Measurements from ENCODE around the gene RAB3C.

RAB3C gene

DNA sequence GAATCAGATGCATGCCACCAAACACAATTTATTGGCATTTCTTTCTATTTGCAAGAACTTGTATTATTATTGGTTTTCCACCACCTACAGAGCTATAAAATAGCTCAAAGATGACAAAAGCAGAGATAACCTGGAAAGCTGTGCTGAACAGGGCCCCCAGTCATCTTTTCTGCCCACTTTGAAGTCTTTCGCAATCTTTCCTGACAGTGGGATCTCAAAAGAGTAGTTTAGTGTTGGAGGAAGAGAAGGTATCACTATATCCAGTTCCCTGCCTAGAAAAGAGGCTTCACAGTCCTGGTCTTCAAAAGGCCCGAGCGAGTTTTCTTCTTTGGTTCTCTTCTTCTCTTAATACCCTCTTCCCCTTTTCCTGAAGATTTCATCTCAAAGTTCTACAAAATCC, 231.0 kb downstream of the RAB3C start:
- TF ChIP-seq, protein P1, sequence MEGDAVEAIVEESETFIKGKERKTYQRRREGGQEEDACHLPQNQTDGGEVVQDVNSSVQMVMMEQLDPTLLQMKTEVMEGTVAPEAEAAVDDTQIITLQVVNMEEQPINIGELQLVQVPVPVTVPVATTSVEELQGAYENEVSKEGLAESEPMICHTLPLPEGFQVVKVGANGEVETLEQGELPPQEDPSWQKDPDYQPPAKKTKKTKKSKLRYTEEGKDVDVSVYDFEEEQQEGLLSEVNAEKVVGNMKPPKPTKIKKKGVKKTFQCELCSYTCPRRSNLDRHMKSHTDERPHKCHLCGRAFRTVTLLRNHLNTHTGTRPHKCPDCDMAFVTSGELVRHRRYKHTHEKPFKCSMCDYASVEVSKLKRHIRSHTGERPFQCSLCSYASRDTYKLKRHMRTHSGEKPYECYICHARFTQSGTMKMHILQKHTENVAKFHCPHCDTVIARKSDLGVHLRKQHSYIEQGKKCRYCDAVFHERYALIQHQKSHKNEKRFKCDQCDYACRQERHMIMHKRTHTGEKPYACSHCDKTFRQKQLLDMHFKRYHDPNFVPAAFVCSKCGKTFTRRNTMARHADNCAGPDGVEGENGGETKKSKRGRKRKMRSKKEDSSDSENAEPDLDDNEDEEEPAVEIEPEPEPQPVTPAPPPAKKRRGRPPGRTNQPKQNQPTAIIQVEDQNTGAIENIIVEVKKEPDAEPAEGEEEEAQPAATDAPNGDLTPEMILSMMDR (conservative IDR thresholded peaks at IDR 0.05), result no peak
- TF ChIP-seq ZFX (IDR thresholded peaks at IDR 0.05), result no peak
- no peak overlapping the region for H3K27ac ChIP-seq

DNA sequence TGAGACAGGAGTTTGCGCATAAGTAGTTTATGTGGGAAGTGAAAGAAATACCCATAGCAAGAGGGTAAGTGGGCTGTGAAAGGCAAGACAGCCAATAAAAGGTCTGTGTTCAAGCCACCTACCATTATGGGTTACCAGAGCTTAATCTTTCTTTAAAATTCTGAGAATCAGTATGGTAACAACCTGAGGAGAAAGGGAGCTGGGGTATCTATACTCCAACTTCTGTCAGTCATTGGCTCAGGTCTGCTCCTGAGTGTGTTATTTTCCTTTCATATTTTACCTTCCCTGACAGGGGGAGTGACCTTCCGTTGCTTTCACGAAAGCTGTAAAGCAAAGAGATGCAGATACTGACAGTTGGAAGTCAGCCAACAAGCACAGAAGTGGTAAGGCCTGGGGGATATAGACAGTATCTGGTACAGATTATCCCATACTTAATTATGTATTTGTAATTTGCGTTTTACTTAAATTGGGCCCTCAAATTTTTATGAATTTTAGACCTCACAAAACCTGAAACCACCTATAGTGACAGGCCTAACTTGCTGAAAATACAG, 233.4 kb downstream of the RAB3C start:
- TF ChIP-seq, protein P1 (conservative IDR thresholded peaks at IDR 0.05), result no peak
- TF ChIP-seq ZFX (IDR thresholded peaks at IDR 0.05), result no peak
- H3K27ac ChIP-seq, result no peak overlapping the region

DNA sequence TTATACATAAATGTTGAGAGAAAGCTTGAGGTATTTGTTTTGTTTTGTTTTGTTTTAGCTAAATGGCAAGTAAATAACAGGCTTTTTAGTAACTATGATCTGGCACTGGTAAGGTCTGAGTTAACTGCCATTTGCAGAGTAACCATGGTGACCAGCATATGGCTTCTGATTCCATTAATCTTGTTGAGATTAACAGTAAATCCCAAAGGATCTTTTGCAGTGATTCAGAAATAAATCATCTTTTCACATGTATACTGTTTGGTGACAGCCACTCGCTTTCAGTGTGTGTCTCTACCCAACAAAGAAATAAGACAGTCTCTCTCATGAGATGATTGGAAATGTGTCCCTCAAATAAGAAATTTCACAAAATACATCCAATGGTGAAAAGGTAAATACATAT, 235.6 kb downstream of the RAB3C start:
- no peak overlapping the region for H3K27ac ChIP-seq
- TF ChIP-seq, protein P1 (conservative IDR thresholded peaks at IDR 0.05), result no peak
- TF ChIP-seq ZFX (IDR thresholded peaks at IDR 0.05), result no peak

DNA sequence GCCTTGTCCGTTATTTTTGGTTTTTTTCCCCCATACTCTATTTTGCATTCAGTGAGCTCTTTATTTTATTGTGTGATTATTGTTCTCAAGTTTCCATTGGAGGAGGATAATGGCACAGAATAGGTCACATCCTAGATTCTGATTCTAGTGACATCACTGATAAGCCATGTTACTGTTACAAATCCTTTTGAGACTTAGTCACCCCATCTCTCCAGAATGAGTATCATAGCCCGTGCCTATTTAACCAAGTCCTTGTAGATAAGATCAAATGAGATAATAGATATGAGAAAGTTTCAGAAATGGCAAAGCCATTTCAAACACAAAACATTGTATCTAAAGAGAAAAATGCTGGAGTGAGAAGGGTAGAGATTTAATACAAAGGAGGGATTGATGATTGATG, 242.6 kb downstream of the RAB3C start:
- no peak for TF ChIP-seq ZFX (IDR thresholded peaks at IDR 0.05)
- TF ChIP-seq, protein P1 (conservative IDR thresholded peaks at IDR 0.05), result no peak
- H3K27ac ChIP-seq, result no peak overlapping the region

DNA sequence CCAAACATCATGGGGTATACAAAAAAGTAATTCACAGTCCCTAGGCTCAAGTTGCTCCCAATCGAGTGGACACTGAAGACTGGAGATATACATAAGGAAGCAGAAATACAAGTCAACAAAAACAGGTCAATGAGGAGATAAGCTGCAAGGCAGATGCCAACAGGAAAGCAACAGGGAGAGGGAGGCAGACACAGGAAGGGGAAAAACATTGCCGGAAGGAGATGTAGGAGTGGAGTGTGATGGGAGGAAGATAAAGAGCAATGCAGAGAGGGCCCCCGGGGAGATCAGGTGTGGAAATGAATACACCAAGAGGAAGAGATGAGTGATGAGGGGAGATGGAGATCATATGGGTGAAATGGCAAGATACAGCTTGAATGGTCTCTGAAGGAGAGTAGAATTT, 243.0 kb downstream of the RAB3C start:
- TF ChIP-seq, protein P1 (conservative IDR thresholded peaks at IDR 0.05), result no peak
- TF ChIP-seq ZFX (IDR thresholded peaks at IDR 0.05), result no peak
- no peak overlapping the region for H3K27ac ChIP-seq

DNA sequence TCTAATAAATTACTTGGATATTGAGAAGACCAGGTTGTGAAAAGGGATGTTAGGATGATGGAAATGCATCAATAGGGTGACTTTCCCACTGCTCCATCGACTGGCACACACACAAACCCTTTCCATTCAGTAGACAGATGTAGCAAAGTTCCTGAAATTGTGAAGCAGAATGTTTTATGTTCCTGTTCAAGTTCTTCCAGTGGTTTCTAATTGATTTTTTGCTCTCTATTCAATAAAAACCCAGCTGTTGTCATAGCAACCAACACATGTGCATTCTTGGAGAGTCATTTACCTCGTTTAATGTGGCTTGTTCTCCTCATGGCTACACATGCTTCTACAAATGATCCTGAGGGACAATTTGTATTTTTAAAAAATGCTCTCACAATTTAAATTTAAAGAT, 244.6 kb downstream of the RAB3C start:
- TF ChIP-seq, protein P1 (conservative IDR thresholded peaks at IDR 0.05), result no peak
- TF ChIP-seq ZFX (IDR thresholded peaks at IDR 0.05), result no peak

DNA sequence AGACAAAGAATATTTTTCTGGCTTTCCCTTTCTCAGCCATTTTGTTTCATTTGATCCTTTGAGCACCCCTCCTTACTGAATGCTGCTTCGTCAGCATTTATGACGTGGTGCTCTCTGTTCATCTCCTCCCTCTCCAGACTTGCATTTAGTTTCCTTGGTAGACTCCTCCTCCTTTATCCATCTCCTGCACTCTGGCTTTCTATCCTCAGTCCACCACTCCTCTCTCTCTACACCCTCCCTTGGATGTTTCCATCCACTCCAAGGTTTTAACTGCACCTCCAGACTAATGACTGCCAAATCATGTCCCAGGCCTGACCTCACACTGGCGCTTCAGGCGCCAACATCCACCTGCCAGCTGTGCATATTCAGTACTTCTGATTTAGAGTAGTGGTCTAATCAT, 245.4 kb downstream of the RAB3C start:
- TF ChIP-seq ZFX (IDR thresholded peaks at IDR 0.05), result no peak
- TF ChIP-seq, protein P1 (conservative IDR thresholded peaks at IDR 0.05), result no peak
- H3K27ac ChIP-seq, result no peak overlapping the region

More for the DNA sequence above, 244.6 kb downstream of the RAB3C start:
- H3K27ac ChIP-seq, result no peak overlapping the region
